ENCODE measurements around the gene PGLYRP4. TPM values are rescaled to one million over a fixed set of nuclear protein-coding genes. Genes with fewer than 3 reads are reported as not detected.

PGLYRP4 gene
- total and polyA plus RNA-seq, 2 donors = 1.3 to 6.1 TPM

- WGBS = 94% methylated on average over 6 of the region's 6 CpGs
- Histone ChIP-seq H3K27ac (ENCODE audit: low read depth in 1 of 2, low read length in 1 of 2) (no peak overlapping the region), H3K4me1 (ENCODE audit: control insufficient read depth in 2 of 2, insufficient read depth in 2 of 2, low read length in 2 of 2) (peaks cover 0 to 20% of the 10 kb centered on the region in 2 donors), H3K27me3 (ENCODE audit: control insufficient read depth in 2 of 2, insufficient read depth in 1 of 2, low read length in 1 of 2) (no peaks in the 10 kb centered on the region), H3K9me3 (ENCODE audit: control insufficient read depth in 2 of 2, insufficient read depth in 1 of 2, low read length in 1 of 2) (no peaks in the 10 kb centered on the region), H3K4me3 (ENCODE audit: low read length in 2 of 2) (no peak overlapping the region), H3K36me3 (ENCODE audit: control insufficient read depth in 2 of 2, insufficient read depth in 2 of 2, low read length in 1 of 2) (no peaks in the 10 kb centered on the region)
- DNase-seq (ENCODE audit: low read depth in 6 of 9, low spot score in 9 of 9) = no peak
Measured at GRCh38 chr1:153359241-153359640, 10.6 kb upstream of the PGLYRP4 start.

GRCh38 chr1:153358691-153358975, 10.0 kb upstream of the PGLYRP4 start:
- Histone ChIP-seq H3K4me3 (ENCODE audit: low read length in 2 of 2) (no peak overlapping the region), H3K36me3 (ENCODE audit: control insufficient read depth in 2 of 2, insufficient read depth in 2 of 2, low read length in 1 of 2) (no peaks in the 10 kb centered on the region), H3K27ac (ENCODE audit: low read depth in 1 of 2, low read length in 1 of 2) (no peak overlapping the region), H3K9me3 (ENCODE audit: control insufficient read depth in 2 of 2, insufficient read depth in 1 of 2, low read length in 1 of 2) (no peaks in the 10 kb centered on the region), H3K27me3 (ENCODE audit: control insufficient read depth in 2 of 2, insufficient read depth in 1 of 2, low read length in 1 of 2) (no peaks in the 10 kb centered on the region), H3K4me1 (ENCODE audit: control insufficient read depth in 2 of 2, insufficient read depth in 2 of 2, low read length in 2 of 2) (peaks cover 0 to 16% of the 10 kb centered on the region in 2 donors)
- 95% methylated on average over 3 of the region's 3 CpGs for WGBS
- DNase-seq (ENCODE audit: low read depth in 6 of 9, low spot score in 9 of 9) = no peak

GRCh38 chr1:153357853-153358690, 9.4 kb upstream of the PGLYRP4 start, which contains the start of gene S100A9:
Gene S100A9 (plus strand): TSS chr1:153357854. CDS start chr1:153358284, 430 bp downstream.
- no peak for DNase-seq (ENCODE audit: low read depth in 6 of 9, low spot score in 9 of 9)

GRCh38 chr1:153357076-153357852, 8.6 kb upstream of the PGLYRP4 start:
- peaks cover 0 to 9% of the 10 kb centered on the region in 2 donors for H3K4me1 ChIP-seq (ENCODE audit: control insufficient read depth in 2 of 2, insufficient read depth in 2 of 2, low read length in 2 of 2)
- H3K4me3 ChIP-seq (ENCODE audit: low read length in 2 of 2) = no peak overlapping the region
- H3K27me3 ChIP-seq (ENCODE audit: control insufficient read depth in 2 of 2, insufficient read depth in 1 of 2, low read length in 1 of 2) = no peaks in the 10 kb centered on the region
- H3K27ac ChIP-seq (ENCODE audit: low read depth in 1 of 2, low read length in 1 of 2) = no peak overlapping the region
- WGBS = 37% methylated on average over 10 of the region's 10 CpGs
- no peaks in the 10 kb centered on the region for H3K9me3 ChIP-seq (ENCODE audit: control insufficient read depth in 2 of 2, insufficient read depth in 1 of 2, low read length in 1 of 2)
- DNase-seq (ENCODE audit: low read depth in 6 of 9, low spot score in 9 of 9) = no peak
- H3K36me3 ChIP-seq (ENCODE audit: control insufficient read depth in 2 of 2, insufficient read depth in 2 of 2, low read length in 1 of 2) = no peaks in the 10 kb centered on the region

More at GRCh38 chr1:153357853-153358690, 9.4 kb upstream of the PGLYRP4 start, which contains the start of gene S100A9:
- Histone ChIP-seq H3K4me1 (ENCODE audit: control insufficient read depth in 2 of 2, insufficient read depth in 2 of 2, low read length in 2 of 2) (peaks cover 0 to 12% of the 10 kb centered on the region in 2 donors), H3K27ac (ENCODE audit: low read depth in 1 of 2, low read length in 1 of 2) (no peak within 1 kb of the TSS), H3K27me3 (ENCODE audit: control insufficient read depth in 2 of 2, insufficient read depth in 1 of 2, low read length in 1 of 2) (no peaks in the 10 kb centered on the region), H3K4me3 (ENCODE audit: low read length in 2 of 2) (no peak within 1 kb of the TSS), H3K9me3 (ENCODE audit: control insufficient read depth in 2 of 2, insufficient read depth in 1 of 2, low read length in 1 of 2) (no peaks in the 10 kb centered on the region), H3K36me3 (ENCODE audit: control insufficient read depth in 2 of 2, insufficient read depth in 2 of 2, low read length in 1 of 2) (no peaks in the 10 kb centered on the region)
- 69% methylated on average over 11 of the region's 11 CpGs for WGBS

- no peak for DNase-seq (ENCODE audit: low read depth in 6 of 9, low spot score in 9 of 9)
- no peaks in the 10 kb centered on the region for H3K36me3 ChIP-seq (ENCODE audit: control insufficient read depth in 2 of 2, insufficient read depth in 2 of 2, low read length in 1 of 2)
- no peaks in the 10 kb centered on the region for H3K9me3 ChIP-seq (ENCODE audit: control insufficient read depth in 2 of 2, insufficient read depth in 1 of 2, low read length in 1 of 2)
- 96% methylated on average over 8 of the region's 8 CpGs for WGBS
- H3K4me1 ChIP-seq (ENCODE audit: control insufficient read depth in 2 of 2, insufficient read depth in 2 of 2, low read length in 2 of 2) = peaks cover 0 to 9% of the 10 kb centered on the region in 2 donors
- no peak overlapping the region for H3K27ac ChIP-seq (ENCODE audit: low read depth in 1 of 2, low read length in 1 of 2)
- H3K27me3 ChIP-seq (ENCODE audit: control insufficient read depth in 2 of 2, insufficient read depth in 1 of 2, low read length in 1 of 2) = no peaks in the 10 kb centered on the region
- H3K4me3 ChIP-seq (ENCODE audit: low read length in 2 of 2) = no peak overlapping the region
Measured at GRCh38 chr1:153356392-153357075, 7.9 kb upstream of the PGLYRP4 start.

GRCh38 chr1:153355445-153356071, 6.9 kb upstream of the PGLYRP4 start:
- H3K4me1 ChIP-seq (ENCODE audit: control insufficient read depth in 2 of 2, insufficient read depth in 2 of 2, low read length in 2 of 2) = peaks cover 0 to 9% of the 10 kb centered on the region in 2 donors
- H3K36me3 ChIP-seq (ENCODE audit: control insufficient read depth in 2 of 2, insufficient read depth in 2 of 2, low read length in 1 of 2) = no peaks in the 10 kb centered on the region
- WGBS = 64% methylated on average over 10 of the region's 10 CpGs
- H3K9me3 ChIP-seq (ENCODE audit: control insufficient read depth in 2 of 2, insufficient read depth in 1 of 2, low read length in 1 of 2) = no peaks in the 10 kb centered on the region
- H3K4me3 ChIP-seq (ENCODE audit: low read length in 2 of 2) = no peak overlapping the region
- no peak overlapping the region for H3K27ac ChIP-seq (ENCODE audit: low read depth in 1 of 2, low read length in 1 of 2)
- peak in 4 of 9 donors; percentile 18 to 54 (median 34) for DNase-seq (ENCODE audit: low read depth in 6 of 9, low spot score in 9 of 9)
- H3K27me3 ChIP-seq (ENCODE audit: control insufficient read depth in 2 of 2, insufficient read depth in 1 of 2, low read length in 1 of 2) = no peaks in the 10 kb centered on the region

GRCh38 chr1:153354515-153355193, 6.0 kb upstream of the PGLYRP4 start:
- Histone ChIP-seq H3K9me3 (ENCODE audit: control insufficient read depth in 2 of 2, insufficient read depth in 1 of 2, low read length in 1 of 2) (no peaks in the 10 kb centered on the region), H3K4me1 (ENCODE audit: control insufficient read depth in 2 of 2, insufficient read depth in 2 of 2, low read length in 2 of 2) (peaks cover 0 to 9% of the 10 kb centered on the region in 2 donors), H3K27me3 (ENCODE audit: control insufficient read depth in 2 of 2, insufficient read depth in 1 of 2, low read length in 1 of 2) (no peaks in the 10 kb centered on the region), H3K4me3 (ENCODE audit: low read length in 2 of 2) (no peak overlapping the region), H3K36me3 (ENCODE audit: control insufficient read depth in 2 of 2, insufficient read depth in 2 of 2, low read length in 1 of 2) (no peaks in the 10 kb centered on the region), H3K27ac (ENCODE audit: low read depth in 1 of 2, low read length in 1 of 2) (no peak overlapping the region)
- WGBS = 89% methylated on average over 8 of the region's 8 CpGs
- DNase-seq (ENCODE audit: low read depth in 6 of 9, low spot score in 9 of 9) = no peak

GRCh38 chr1:153353226-153353947, 4.7 kb upstream of the PGLYRP4 start:
- Histone ChIP-seq H3K27me3 (ENCODE audit: control insufficient read depth in 2 of 2, insufficient read depth in 1 of 2, low read length in 1 of 2) (no peaks in the 10 kb centered on the region), H3K27ac (ENCODE audit: low read depth in 1 of 2, low read length in 1 of 2) (no peak overlapping the region), H3K4me3 (ENCODE audit: low read length in 2 of 2) (no peak overlapping the region), H3K36me3 (ENCODE audit: control insufficient read depth in 2 of 2, insufficient read depth in 2 of 2, low read length in 1 of 2) (no peaks in the 10 kb centered on the region), H3K4me1 (ENCODE audit: control insufficient read depth in 2 of 2, insufficient read depth in 2 of 2, low read length in 2 of 2) (peaks cover 0 to 9% of the 10 kb centered on the region in 2 donors), H3K9me3 (ENCODE audit: control insufficient read depth in 2 of 2, insufficient read depth in 1 of 2, low read length in 1 of 2) (no peaks in the 10 kb centered on the region)
- WGBS = 78% methylated on average over 7 of the region's 7 CpGs
- no peak for DNase-seq (ENCODE audit: low read depth in 6 of 9, low spot score in 9 of 9)
